HG02642 (cell line): Measurements from ENCODE around the gene CUZD1.

ENCODE experiments used
- ATAC-seq: cut with Tn5 transposase; IDR thresholded peaks from one replicate; pipeline ENCODE4 v1.9.1; 2021; ENCODE audit warnings: mild to moderate bottlenecking; ENCODE audit not compliant: unreplicated experiment, poor library complexity

CUZD1 gene

GRCh38 chr10:122856902-122857301, 11.2 kb upstream of the CUZD1 start:
- ATAC-seq: no peak

DNA sequence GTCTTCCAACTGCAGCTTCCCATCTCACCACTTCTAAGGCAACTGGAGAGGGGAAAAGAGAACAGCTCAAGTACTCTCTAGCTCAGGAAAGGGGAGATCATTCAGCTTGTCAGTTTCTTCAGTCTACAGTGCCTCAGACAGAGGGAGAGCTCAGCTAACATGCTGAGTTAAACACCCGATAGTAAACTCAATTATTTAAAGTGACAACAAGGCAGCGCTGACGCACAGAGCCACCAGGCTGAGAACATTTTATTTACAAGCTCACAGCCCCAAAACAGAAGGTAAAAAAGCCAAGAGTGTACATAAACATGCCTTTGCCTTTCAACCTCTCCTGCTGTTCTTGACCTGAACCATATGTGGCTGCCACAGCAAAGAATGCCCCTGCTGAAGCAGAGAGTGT, 10.1 kb upstream of the CUZD1 start:
- ATAC-seq: no peak

GRCh38 chr10:122854648-122855047, 9.0 kb upstream of the CUZD1 start:
- no peak for ATAC-seq

- no peak for ATAC-seq
Observed at GRCh38 chr10:122853665-122854313, 8.1 kb upstream of the CUZD1 start.

DNA sequence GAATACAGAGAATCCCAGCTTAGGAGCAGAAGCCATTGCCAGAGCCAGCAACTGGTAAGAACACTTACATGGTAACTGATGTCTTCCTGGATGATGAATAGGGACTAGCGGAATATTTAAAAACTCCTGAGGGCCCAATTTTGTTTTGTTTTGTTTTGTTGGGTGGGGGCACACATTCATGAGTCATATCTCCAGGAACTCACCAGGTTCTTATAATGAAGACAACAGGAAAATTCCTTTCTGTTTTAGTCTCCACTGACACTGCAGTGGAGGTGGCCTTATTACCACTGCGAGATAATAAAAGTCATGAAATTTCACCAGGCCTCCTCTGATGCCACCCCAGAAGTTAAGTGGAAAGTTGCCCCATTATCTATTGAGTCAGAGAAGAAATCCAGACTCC, 6.6 kb upstream of the CUZD1 start:
- no peak for ATAC-seq

DNA sequence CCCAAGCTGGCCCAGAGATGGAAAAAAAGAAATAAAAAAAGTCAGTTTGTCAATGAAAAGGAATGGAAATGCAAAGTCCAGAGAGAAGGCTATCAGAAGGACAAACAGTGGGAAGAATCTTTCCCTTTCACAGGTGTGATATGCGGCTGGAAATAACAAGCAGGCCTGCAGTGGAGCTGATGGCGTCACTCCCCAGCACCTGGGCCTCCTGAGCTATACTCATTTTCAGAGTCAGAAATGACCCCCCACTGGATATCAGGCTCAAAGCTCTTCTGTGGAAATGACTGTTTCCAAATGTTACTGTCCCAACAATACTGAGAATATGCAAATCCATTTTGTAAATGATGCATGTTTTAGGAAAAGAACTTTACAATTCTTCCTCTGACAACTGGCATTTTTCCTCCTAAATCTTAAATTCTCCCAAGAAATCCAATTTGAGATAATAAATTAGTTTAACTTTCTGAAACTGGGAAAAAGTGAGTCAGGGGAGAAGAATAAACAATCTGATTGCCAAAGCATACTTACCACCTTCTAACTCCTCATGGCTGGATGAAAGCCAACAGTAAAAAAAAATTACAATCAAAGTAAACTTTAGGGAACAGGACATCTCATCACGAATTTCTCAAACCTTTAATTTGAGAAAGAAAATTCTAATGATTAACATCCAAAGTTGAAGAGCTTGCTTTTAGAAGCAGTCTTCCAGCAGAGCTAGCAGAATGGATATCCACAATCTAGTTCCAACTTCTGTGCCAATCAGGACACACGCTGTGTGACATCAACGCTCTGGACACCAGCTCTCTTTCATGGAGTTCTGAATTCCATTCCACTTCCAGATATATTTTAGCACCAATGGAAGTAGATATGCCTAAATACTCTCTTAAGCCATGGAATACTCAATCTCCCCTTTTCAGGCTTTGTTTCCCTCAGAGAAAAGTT, 5.3 kb upstream of the CUZD1 start:
- no peak for ATAC-seq

GRCh38 chr10:122849900-122850605, 4.4 kb upstream of the CUZD1 start:
- no peak for ATAC-seq

- ATAC-seq: no peak
Observed at GRCh38 chr10:122849090-122849489, 3.4 kb upstream of the CUZD1 start.

DNA sequence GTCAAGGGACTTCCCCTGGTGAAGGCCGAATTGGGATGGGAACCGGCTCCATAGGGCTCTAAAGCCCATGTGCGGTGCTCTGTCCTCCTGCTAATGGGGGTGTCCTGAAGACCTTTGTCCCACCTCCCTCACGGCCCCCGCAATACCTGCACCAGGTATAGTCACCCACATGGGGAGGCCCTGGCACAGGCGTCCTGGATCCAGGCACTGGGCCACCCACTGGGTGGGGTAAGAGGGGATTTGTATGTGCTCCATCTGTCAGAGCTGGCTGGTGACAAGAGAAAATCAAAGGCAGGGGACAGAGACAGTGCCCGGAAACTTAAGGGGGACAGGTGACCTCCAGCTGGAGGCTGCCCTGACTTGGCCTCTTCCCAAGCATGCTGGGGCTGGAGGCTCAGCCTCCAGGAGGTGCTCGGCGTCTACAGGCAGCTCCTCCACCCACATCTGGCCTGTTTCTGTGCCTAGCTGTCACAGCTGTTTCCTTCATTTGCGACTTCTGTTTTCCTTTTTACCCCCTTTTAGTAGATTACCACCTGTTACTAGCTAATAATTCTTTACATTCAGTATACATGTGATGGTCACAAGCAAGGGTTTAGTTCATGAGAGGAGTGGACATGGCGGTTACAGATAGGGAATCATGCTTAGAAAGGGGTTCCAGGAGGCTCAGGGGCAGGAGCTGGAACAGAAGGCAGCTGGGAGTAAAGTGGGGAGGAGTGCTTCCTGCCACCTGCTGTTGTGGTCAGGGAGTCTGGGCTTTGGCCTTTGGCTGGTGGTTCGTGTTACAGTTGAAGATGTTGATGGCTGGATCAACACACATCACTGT, 2.3 kb upstream of the CUZD1 start:
- no peak for ATAC-seq

DNA sequence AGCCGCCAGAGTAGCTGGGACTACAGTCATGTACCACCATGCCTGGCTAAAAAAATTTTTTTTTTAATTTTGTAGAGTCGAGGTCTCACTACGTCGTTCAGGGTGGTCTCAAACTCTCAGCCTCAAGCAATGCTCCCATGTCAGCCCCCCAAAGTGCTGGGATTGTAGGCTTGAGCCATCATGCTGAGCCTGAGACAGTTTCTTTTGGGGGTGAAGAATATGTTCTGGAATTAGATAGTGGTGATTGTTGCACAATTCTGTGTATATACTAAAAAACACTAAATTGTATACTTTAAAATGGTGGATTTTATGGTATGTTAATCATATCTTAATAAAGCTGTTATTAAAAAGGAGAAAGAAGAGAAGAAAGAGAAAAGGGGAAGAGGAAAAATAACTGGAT, 1.5 kb downstream of the CUZD1 start:
- ATAC-seq: no peak

GRCh38 chr10:122841569-122841968, 4.1 kb downstream of the CUZD1 start:
- no peak for ATAC-seq

- ATAC-seq: no peak
Observed at GRCh38 chr10:122839505-122839904, 6.2 kb downstream of the CUZD1 start.

DNA sequence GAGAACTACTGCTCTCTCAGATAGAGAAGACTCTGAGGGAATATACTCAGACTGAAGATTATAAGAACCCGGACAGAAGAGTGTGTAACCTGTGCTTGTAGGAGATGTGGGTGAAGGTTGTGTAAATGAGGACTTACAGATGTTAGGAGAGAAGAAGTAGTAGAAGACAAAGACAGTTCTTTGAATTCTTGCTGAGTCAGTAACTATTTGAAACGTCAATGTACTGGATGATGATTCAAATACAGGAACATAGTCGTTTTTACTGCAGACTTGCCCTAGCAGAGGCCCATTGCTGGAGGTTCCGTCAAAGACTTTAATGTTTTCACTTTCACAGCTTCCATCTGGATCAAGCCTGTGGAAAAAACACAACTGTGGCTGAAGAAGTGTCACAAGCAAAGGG, 6.8 kb downstream of the CUZD1 start:
- no peak for ATAC-seq

- no peak for ATAC-seq
Observed at GRCh38 chr10:122835908-122836307, 9.7 kb downstream of the CUZD1 start.

DNA sequence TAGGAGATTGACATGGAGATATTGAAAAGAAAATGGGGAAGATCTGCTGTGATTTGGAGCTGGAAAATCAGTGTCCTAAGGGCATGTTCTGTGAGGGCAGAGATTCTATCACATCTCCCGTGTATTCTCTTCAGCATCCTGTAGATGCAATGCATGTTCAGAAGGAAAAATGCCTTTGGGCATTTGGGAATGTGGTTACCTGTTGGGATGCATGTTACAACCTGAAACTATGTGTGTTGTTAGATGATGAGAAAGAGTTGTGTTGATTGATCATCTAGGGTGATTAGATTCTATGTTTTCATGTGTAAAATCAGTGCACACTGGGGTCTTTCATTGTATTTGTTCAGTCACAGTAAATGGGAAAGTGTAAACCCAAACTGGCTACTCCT, 14.7 kb downstream of the CUZD1 start:
- ATAC-seq: no peak

DNA sequence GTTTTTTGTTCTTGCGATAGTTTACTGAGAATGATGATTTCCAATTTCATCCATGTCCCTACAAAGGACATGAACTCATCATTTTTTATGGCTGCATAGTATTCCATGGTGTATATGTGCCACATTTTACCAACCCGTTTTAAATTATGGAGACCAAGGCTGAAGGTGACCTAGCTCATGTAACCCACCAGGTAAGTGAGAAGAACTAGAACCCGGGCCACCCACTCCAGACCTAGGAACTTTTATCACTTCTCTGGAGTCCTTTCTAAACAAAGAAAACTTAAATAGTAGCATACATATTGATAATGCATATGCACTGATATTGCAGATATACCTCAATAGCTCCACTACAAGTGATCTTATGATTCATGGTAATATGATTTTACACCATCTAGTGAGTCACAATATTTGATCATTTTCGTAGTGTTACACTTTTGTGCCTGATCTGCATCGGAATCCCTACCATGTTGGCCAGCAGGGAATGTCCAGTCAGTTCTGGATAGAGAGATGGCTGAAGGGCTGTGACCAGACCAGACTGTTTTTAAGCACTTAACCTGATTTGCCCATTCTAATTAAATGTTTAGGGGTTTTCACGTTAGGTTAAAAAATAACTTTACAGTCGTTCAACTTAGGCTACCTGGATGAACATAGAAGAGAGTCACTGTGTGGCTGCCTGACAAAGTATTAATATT, 15.2 kb downstream of the CUZD1 start:
- ATAC-seq: no peak

DNA sequence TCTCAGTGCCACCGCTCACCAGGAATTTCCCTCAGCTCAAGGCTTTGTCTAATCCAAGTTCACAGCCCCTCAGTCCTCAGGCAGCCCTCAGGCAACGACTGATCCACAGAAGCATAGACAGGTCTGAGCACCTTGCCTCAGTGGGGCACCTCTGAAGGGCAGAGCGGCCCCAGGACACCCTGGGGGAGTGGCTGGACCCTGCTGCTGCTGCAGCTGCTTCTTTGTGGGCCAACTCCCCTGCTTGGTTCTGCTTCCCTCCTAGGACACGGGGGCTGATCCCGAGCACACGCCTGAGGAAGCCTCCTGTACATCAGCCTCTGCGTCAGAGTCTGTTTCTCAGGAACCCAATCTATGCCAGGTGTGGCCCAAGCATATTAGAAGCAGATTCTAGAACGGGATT, 16.2 kb downstream of the CUZD1 start:
- ATAC-seq: no peak

- ATAC-seq: no peak
Observed at GRCh38 chr10:122828716-122829255, 16.9 kb downstream of the CUZD1 start.

DNA sequence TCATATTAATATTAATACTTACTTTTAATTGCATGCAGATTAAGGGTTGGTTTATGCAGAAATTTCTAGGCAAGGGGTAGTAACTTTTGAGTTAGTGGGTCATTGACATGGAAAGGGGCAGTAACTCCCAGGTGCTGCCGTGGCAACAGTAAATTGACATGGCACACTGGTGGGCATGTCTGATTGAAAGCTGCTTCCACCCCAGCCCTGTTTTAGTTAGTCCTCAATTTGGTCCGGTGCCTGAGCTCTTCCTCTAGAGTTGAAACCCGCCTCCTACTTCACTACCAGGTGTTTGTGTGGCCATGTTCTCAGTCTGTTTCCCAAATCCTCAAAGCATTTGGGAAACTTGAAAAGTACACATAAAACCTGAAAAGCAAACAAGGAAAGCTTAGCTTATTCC, 18.4 kb downstream of the CUZD1 start:
- ATAC-seq: no peak
